Measurements from ENCODE around the gene CREB3L4. TPM values are rescaled to one million over a fixed set of nuclear protein-coding genes. Genes with fewer than 3 reads are reported as not detected.

CREB3L4 gene
- total and polyA plus RNA-seq, 2 of the 13 experiments (the other 11 are each of a cell fraction or from before 2014, with no cell fraction given), result 9.9 to 18.7 TPM

- peak; percentile 84 for TF ChIP-seq ZFP91 (CRISPR knock-in tag; IDR thresholded peaks at IDR 0.05; ENCODE audit: borderline replicate concordance)
- TF ChIP-seq, protein P1, sequence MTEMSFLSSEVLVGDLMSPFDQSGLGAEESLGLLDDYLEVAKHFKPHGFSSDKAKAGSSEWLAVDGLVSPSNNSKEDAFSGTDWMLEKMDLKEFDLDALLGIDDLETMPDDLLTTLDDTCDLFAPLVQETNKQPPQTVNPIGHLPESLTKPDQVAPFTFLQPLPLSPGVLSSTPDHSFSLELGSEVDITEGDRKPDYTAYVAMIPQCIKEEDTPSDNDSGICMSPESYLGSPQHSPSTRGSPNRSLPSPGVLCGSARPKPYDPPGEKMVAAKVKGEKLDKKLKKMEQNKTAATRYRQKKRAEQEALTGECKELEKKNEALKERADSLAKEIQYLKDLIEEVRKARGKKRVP (CRISPR knock-in tag; IDR thresholded peaks at IDR 0.05), result peak in 1 of 2 experiments; percentile 62; a peak in 1 of 4 replicates
- no peak for TF ChIP-seq FIP1L1 (IDR thresholded peaks at IDR 0.05; ENCODE audit: borderline replicate concordance, insufficient read depth, low read depth, low read length)
- TF ChIP-seq PAX8 (CRISPR knock-in tag; IDR thresholded peaks at IDR 0.05; ENCODE audit: borderline replicate concordance), result no peak
- TF ChIP-seq PTBP1 (IDR thresholded peaks at IDR 0.05; ENCODE audit: low read depth, low read length, poor library complexity, severe bottlenecking), result no peak
- TF ChIP-seq SOX13 (IDR thresholded peaks at IDR 0.05), result no peak
- TF ChIP-seq SOX13 (CRISPR knock-in tag; conservative IDR thresholded peaks at IDR 0.05 in 1 of 2, IDR thresholded peaks at IDR 0.05 in 1 of 2), result no peak
- TF ChIP-seq DRAP1 (CRISPR knock-in tag; IDR thresholded peaks at IDR 0.05), result peak; percentile 54; the same call in 1 of the 2 replicates
- TF ChIP-seq SSRP1 (CRISPR knock-in tag; IDR thresholded peaks at IDR 0.05), result no peak
- no peak for TF ChIP-seq ZSCAN9 (CRISPR knock-in tag; IDR thresholded peaks at IDR 0.05; ENCODE audit: borderline replicate concordance)
- peak; percentile 72; the same call in 1 of the 2 replicates for TF ChIP-seq KAT2B (IDR thresholded peaks at IDR 0.05; ENCODE audit: borderline replicate concordance, low read depth, low read length)
- no peak for TF ChIP-seq PAF1 (CRISPR knock-in tag; IDR thresholded peaks at IDR 0.05)
- TF ChIP-seq DR1 (CRISPR knock-in tag; IDR thresholded peaks at IDR 0.05), result peak; percentile 60; the same call in 1 of the 2 replicates
- TF ChIP-seq TARDBP (CRISPR knock-in tag; IDR thresholded peaks at IDR 0.05), result peak; percentile 79; the same call in 1 of the 2 replicates
- TF ChIP-seq, protein P2, sequence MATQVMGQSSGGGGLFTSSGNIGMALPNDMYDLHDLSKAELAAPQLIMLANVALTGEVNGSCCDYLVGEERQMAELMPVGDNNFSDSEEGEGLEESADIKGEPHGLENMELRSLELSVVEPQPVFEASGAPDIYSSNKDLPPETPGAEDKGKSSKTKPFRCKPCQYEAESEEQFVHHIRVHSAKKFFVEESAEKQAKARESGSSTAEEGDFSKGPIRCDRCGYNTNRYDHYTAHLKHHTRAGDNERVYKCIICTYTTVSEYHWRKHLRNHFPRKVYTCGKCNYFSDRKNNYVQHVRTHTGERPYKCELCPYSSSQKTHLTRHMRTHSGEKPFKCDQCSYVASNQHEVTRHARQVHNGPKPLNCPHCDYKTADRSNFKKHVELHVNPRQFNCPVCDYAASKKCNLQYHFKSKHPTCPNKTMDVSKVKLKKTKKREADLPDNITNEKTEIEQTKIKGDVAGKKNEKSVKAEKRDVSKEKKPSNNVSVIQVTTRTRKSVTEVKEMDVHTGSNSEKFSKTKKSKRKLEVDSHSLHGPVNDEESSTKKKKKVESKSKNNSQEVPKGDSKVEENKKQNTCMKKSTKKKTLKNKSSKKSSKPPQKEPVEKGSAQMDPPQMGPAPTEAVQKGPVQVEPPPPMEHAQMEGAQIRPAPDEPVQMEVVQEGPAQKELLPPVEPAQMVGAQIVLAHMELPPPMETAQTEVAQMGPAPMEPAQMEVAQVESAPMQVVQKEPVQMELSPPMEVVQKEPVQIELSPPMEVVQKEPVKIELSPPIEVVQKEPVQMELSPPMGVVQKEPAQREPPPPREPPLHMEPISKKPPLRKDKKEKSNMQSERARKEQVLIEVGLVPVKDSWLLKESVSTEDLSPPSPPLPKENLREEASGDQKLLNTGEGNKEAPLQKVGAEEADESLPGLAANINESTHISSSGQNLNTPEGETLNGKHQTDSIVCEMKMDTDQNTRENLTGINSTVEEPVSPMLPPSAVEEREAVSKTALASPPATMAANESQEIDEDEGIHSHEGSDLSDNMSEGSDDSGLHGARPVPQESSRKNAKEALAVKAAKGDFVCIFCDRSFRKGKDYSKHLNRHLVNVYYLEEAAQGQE (IDR thresholded peaks at IDR 0.05; ENCODE audit: borderline replicate concordance in 1 of 2, low read depth in 1 of 2, low read length in 2 of 2), result no peak; a peak in 1 of 4 replicates
- peak; percentile 75 for TF ChIP-seq HDAC1 (CRISPR knock-in tag; IDR thresholded peaks at IDR 0.05)
- TF ChIP-seq MED1 (CRISPR knock-in tag; IDR thresholded peaks at IDR 0.05), result no peak; the same call in 1 of the 2 replicates
- no peak for TF ChIP-seq DPF2 (CRISPR knock-in tag; IDR thresholded peaks at IDR 0.05; ENCODE audit: borderline replicate concordance, low read depth)
- no peak; the same call in 1 of the 2 replicates for TF ChIP-seq FOXC1 (CRISPR knock-in tag; IDR thresholded peaks at IDR 0.05; ENCODE audit: borderline replicate concordance)
These were observed 9.8 kb downstream of the CREB3L4 start, which contains the start of gene JTB (continued) for GRCh38 chr1:153977250-153978240.

All from HepG2 (cell line).